ENCODE results near the gene FAM83F.
"Not testable (repeated sequence)": the region's sequence is repeated elsewhere in the genome, so short reads cannot be mapped to it uniquely, and the experiment has no call there.

Gene FAM83F

GRCh38 chr22:39979048-39979447 lies 15.7 kb upstream of the FAM83F start:
- no peak overlapping the region for H3K27ac Mint-ChIP-seq
- no peaks in the 10 kb centered on the region for H3K9me3 Mint-ChIP-seq
- H3K27me3 Mint-ChIP-seq, result peaks cover 22% of the 10 kb centered on the region
- H3K4me1 Mint-ChIP-seq, result no peaks in the 10 kb centered on the region
- ATAC-seq (ENCODE audit: low read depth), result no peak
- H3K4me3 Mint-ChIP-seq, result no peak overlapping the region
- peaks cover 4% of the 10 kb centered on the region for H3K36me3 Mint-ChIP-seq
- no peak for DNase-seq (ENCODE audit: low spot score in 2 of 2)

- DNase-seq (ENCODE audit: low spot score in 2 of 2) (no peak), ATAC-seq (ENCODE audit: low read depth) (no peak)
- no peaks in the 10 kb centered on the region for H3K9me3 Mint-ChIP-seq
- peaks cover 22% of the 10 kb centered on the region for H3K27me3 Mint-ChIP-seq
- no peaks in the 10 kb centered on the region for H3K4me1 Mint-ChIP-seq
- peaks cover 4% of the 10 kb centered on the region for H3K36me3 Mint-ChIP-seq
- H3K27ac Mint-ChIP-seq, result no peak overlapping the region
- no peak overlapping the region for H3K4me3 Mint-ChIP-seq
Observed at GRCh38 chr22:39979458-39979857, 15.3 kb upstream of the FAM83F start.

- ATAC-seq (ENCODE audit: low read depth), result no peak
- peaks cover 27% of the 10 kb centered on the region for H3K27me3 Mint-ChIP-seq
- no peak overlapping the region for H3K27ac Mint-ChIP-seq
- H3K4me1 Mint-ChIP-seq, result no peaks in the 10 kb centered on the region
- H3K9me3 Mint-ChIP-seq, result no peaks in the 10 kb centered on the region
- H3K4me3 Mint-ChIP-seq, result no peak overlapping the region
- DNase-seq (ENCODE audit: low spot score in 2 of 2), result no peak
- peaks cover 3% of the 10 kb centered on the region for H3K36me3 Mint-ChIP-seq
Observed at GRCh38 chr22:39980596-39980995, 14.2 kb upstream of the FAM83F start.

- no peak overlapping the region for H3K27ac Mint-ChIP-seq
- no peaks in the 10 kb centered on the region for H3K9me3 Mint-ChIP-seq
- H3K4me1 Mint-ChIP-seq, result no peaks in the 10 kb centered on the region
- H3K4me3 Mint-ChIP-seq, result no peak overlapping the region
- ATAC-seq (ENCODE audit: low read depth) (no peak), DNase-seq (ENCODE audit: low spot score in 2 of 2) (no peak)
- H3K36me3 Mint-ChIP-seq, result peaks cover 3% of the 10 kb centered on the region
- H3K27me3 Mint-ChIP-seq, result peaks cover 32% of the 10 kb centered on the region
Observed at GRCh38 chr22:39983346-39983745, 11.4 kb upstream of the FAM83F start.

- H3K36me3 Mint-ChIP-seq, result peaks cover 3% of the 10 kb centered on the region
- ATAC-seq (ENCODE audit: low read depth) (no peak), DNase-seq (ENCODE audit: low spot score in 2 of 2) (no peak)
- no peak overlapping the region for H3K4me3 Mint-ChIP-seq
- H3K9me3 Mint-ChIP-seq, result no peaks in the 10 kb centered on the region
- no peaks in the 10 kb centered on the region for H3K4me1 Mint-ChIP-seq
- no peak overlapping the region for H3K27ac Mint-ChIP-seq
- peaks cover 32% of the 10 kb centered on the region for H3K27me3 Mint-ChIP-seq
Observed at GRCh38 chr22:39984006-39984405, 10.7 kb upstream of the FAM83F start.

- ATAC-seq (ENCODE audit: low read depth), result no peak
- Mint-ChIP-seq H3K9me3 (no peaks in the 10 kb centered on the region), H3K36me3 (peaks cover 3% of the 10 kb centered on the region), H3K27me3 (peaks cover 31% of the 10 kb centered on the region), H3K4me3 (no peak overlapping the region), H3K27ac (no peak overlapping the region), H3K4me1 (no peaks in the 10 kb centered on the region)
- DNase-seq (ENCODE audit: low spot score in 2 of 2), result no peak
Observed at GRCh38 chr22:39984746-39985145, 10.0 kb upstream of the FAM83F start.

GRCh38 chr22:39985383-39986035 lies 9.2 kb upstream of the FAM83F start:
- peaks cover 27% of the 10 kb centered on the region for H3K27me3 Mint-ChIP-seq
- no peak for DNase-seq (ENCODE audit: low spot score in 2 of 2)
- H3K36me3 Mint-ChIP-seq, result peaks cover 3% of the 10 kb centered on the region
- no peaks in the 10 kb centered on the region for H3K9me3 Mint-ChIP-seq
- H3K4me3 Mint-ChIP-seq, result no peak overlapping the region
- H3K4me1 Mint-ChIP-seq, result no peaks in the 10 kb centered on the region
- H3K27ac Mint-ChIP-seq, result no peak overlapping the region
- ATAC-seq (ENCODE audit: low read depth), result no peak

- DNase-seq (ENCODE audit: low spot score in 2 of 2) (no peak), ATAC-seq (ENCODE audit: low read depth) (no peak)
- Mint-ChIP-seq H3K9me3 (no peaks in the 10 kb centered on the region), H3K4me3 (no peak overlapping the region), H3K27me3 (peaks cover 26% of the 10 kb centered on the region), H3K36me3 (peaks cover 3% of the 10 kb centered on the region), H3K4me1 (no peaks in the 10 kb centered on the region), H3K27ac (no peak overlapping the region)
Observed at GRCh38 chr22:39988386-39989114, 6.2 kb upstream of the FAM83F start.

- H3K27ac Mint-ChIP-seq, result no peak overlapping the region
- no peak overlapping the region for H3K4me3 Mint-ChIP-seq
- peaks cover 2% of the 10 kb centered on the region for H3K36me3 Mint-ChIP-seq
- H3K27me3 Mint-ChIP-seq, result peaks cover 28% of the 10 kb centered on the region
- DNase-seq (ENCODE audit: low spot score in 2 of 2) (no peak), ATAC-seq (ENCODE audit: low read depth) (no peak)
- H3K4me1 Mint-ChIP-seq, result no peaks in the 10 kb centered on the region
- no peaks in the 10 kb centered on the region for H3K9me3 Mint-ChIP-seq
Observed at GRCh38 chr22:39989633-39990032, 5.1 kb upstream of the FAM83F start.

GRCh38 chr22:39990686-39991085 lies 4.1 kb upstream of the FAM83F start:
- no peak for DNase-seq (ENCODE audit: low spot score in 2 of 2)
- Mint-ChIP-seq H3K4me1 (no peaks in the 10 kb centered on the region), H3K27ac (no peak overlapping the region)

GRCh38 chr22:39991159-39991860 lies 3.4 kb upstream of the FAM83F start:
- Mint-ChIP-seq H3K27me3 (peaks cover 16% of the 10 kb centered on the region), H3K27ac (no peak overlapping the region), H3K4me3 (no peak overlapping the region)

More at GRCh38 chr22:39990686-39991085, 4.1 kb upstream of the FAM83F start:
- Mint-ChIP-seq H3K36me3 (no peaks in the 10 kb centered on the region), H3K9me3 (no peaks in the 10 kb centered on the region), H3K4me3 (no peak overlapping the region), H3K27me3 (peaks cover 20% of the 10 kb centered on the region)
- no peak for ATAC-seq (ENCODE audit: low read depth)

GRCh38 chr22:39992088-39992826 lies 2.5 kb upstream of the FAM83F start:
- ATAC-seq (ENCODE audit: low read depth) (no peak), DNase-seq (ENCODE audit: low spot score in 2 of 2) (no peak)
- H3K9me3 Mint-ChIP-seq, result no peaks in the 10 kb centered on the region
- no peak overlapping the region for H3K27ac Mint-ChIP-seq
- H3K27me3 Mint-ChIP-seq, result peaks cover 19% of the 10 kb centered on the region
- no peaks in the 10 kb centered on the region for H3K4me1 Mint-ChIP-seq
- no peaks in the 10 kb centered on the region for H3K36me3 Mint-ChIP-seq
- no peak overlapping the region for H3K4me3 Mint-ChIP-seq

More at GRCh38 chr22:39991159-39991860, 3.4 kb upstream of the FAM83F start:
- Mint-ChIP-seq H3K36me3 (no peaks in the 10 kb centered on the region), H3K9me3 (no peaks in the 10 kb centered on the region), H3K4me1 (no peaks in the 10 kb centered on the region)
- DNase-seq (ENCODE audit: low spot score in 2 of 2), result no peak
- no peak for ATAC-seq (ENCODE audit: low read depth)

- H3K4me1 Mint-ChIP-seq; H3K27ac Mint-ChIP-seq; H3K36me3 Mint-ChIP-seq; ATAC-seq (ENCODE audit: low read depth); H3K9me3 Mint-ChIP-seq; DNase-seq (ENCODE audit: low spot score in 2 of 2); H3K4me3 Mint-ChIP-seq: not testable (repeated sequence)
- peaks cover 21% of the 10 kb centered on the region for H3K27me3 Mint-ChIP-seq
Observed at GRCh38 chr22:39992894-39993293, 1.9 kb upstream of the FAM83F start.

All from memory B cell (primary cell).